GM12878 (cell line): Measurements from ENCODE around the gene C9orf50. TPM values are rescaled to one million over a fixed set of nuclear protein-coding genes. Genes with fewer than 3 reads are reported as not detected.
A peak's percentile ranks its signal among the peaks of the same experiment; 100 is the strongest.

Source experiments
- ATAC-seq: fragments of 200-7000 bp; cut with Tn5 transposase; 3 replicates; pipeline ENCODE4 v1.9.1; 2020; ENCODE audit warnings: mild to moderate bottlenecking, moderate library complexity
- BruUV-seq: library from RNA; stranded (reverse); fragments of 400-500 nt; replicated peaks from 2 replicates; lab custom pipeline; 2021; lab: Mats Ljungman, UMichigan
- CTCF ChIA-PET: fragments of 300-600 bp; sonication (Branson Sonifier 250); formaldehyde crosslinking; extraction: SDS; loops from one replicate; lab custom pipeline; 2021; ENCODE audit warnings: inconsistent platforms; lab: Yijun Ruan, JAX
- POLR2A ChIA-PET: fragments of 350-600 bp; formaldehyde crosslinking; extraction: SDS; loops from one replicate; lab custom pipeline; 2021; ENCODE audit warnings: inconsistent platforms; lab: Charles Lee
- RAD21 ChIA-PET: fragments of 300-600 bp; sonication (Branson Sonifier 250); formaldehyde crosslinking; loops from one replicate; lab custom pipeline; 2023; ENCODE audit warnings: antibody characterized with exemption; ENCODE audit not compliant: unreplicated experiment; lab: Charles Lee
- SMC1A ChIA-PET: fragments of 300-600 bp; sonication (Branson Sonifier 250); formaldehyde crosslinking; loops from one replicate; lab custom pipeline; 2023; ENCODE audit not compliant: unreplicated experiment, uncharacterized antibody; lab: Charles Lee
- DNase-seq: peaks from one replicate; pipeline ENCODE4 v3.0.0-alpha.2; 2011; ENCODE audit warnings: low read depth, low spot score
- FAIRE-seq: peaks from 3 replicates; lab custom pipeline; 2011; peaks lifted over from hg19 to GRCh38; lab: Jason Lieb, UNC
- H2AFZ ChIP-seq: 2 replicates; pipeline ENCODE4 v1.6.0; 2011; ENCODE audit warnings: low read depth, low read length, control low read depth; ENCODE audit not compliant: control insufficient read depth
- H3K27ac ChIP-seq: 2 replicates; pipeline ENCODE4 v1.5.1; 2011; ENCODE audit warnings: control low read depth; ENCODE audit not compliant: control insufficient read depth, insufficient read depth
- H3K27me3 ChIP-seq, 2 experiments: replicated peaks in 1 of 2; 2 replicates each; pipeline versions ENCODE4 v1.6.0 to v1.6.1; 2011; ENCODE audit warnings: low read length in 1 of 2; ENCODE audit not compliant: control insufficient read depth in 2 of 2, insufficient read depth in 2 of 2
- H3K36me3 ChIP-seq, 2 experiments: 2 replicates each; pipeline ENCODE4 v1.5.1; 2011; ENCODE audit warnings: low read length in 1 of 2; ENCODE audit not compliant: control insufficient read depth in 2 of 2, insufficient read depth in 2 of 2
- H3K4me1 ChIP-seq: 2 replicates; pipeline ENCODE4 v1.6.1; 2011; ENCODE audit warnings: mild to moderate bottlenecking, low read length, moderate library complexity, mixed read lengths; ENCODE audit not compliant: control insufficient read depth, insufficient read depth
- H3K4me2 ChIP-seq: 2 replicates; pipeline ENCODE4 v1.6.0; 2011; ENCODE audit warnings: control low read depth; ENCODE audit not compliant: control insufficient read depth, insufficient read depth
- H3K4me3 ChIP-seq: fragments of 200-600 bp; sonication (generic); 2 replicates; pipeline ENCODE4 v1.5.1; 2016
- H3K79me2 ChIP-seq: 2 replicates; pipeline ENCODE4 v1.6.0; 2011; ENCODE audit warnings: low read length; ENCODE audit not compliant: control insufficient read depth, insufficient read depth
- H3K9ac ChIP-seq: 2 replicates; pipeline ENCODE4 v1.8.0; 2011; ENCODE audit warnings: low read length, control low read depth, mixed read lengths; ENCODE audit not compliant: control insufficient read depth, insufficient read depth
- H3K9me3 ChIP-seq: replicated peaks from 3 replicates; pipeline ENCODE4 v1.5.1; 2011; ENCODE audit warnings: mild to moderate bottlenecking, low read length; ENCODE audit not compliant: control insufficient read depth, insufficient read depth
- H4K20me1 ChIP-seq: 2 replicates; pipeline ENCODE4 v1.6.0; 2011; ENCODE audit not compliant: control insufficient read depth, insufficient read depth
- RB1 ChIP-seq: fragments of 450-650 bp; formaldehyde crosslinking; IDR thresholded peaks from 2 replicates; pipeline ENCODE4 v1.6.1; 2017; ENCODE audit warnings: mild to moderate bottlenecking, borderline replicate concordance
- SMARCA5 ChIP-seq: fragments of 450-650 bp; IDR thresholded peaks from 2 replicates; pipeline ENCODE4 v1.6.1; 2017; ENCODE audit warnings: mild to moderate bottlenecking
- WGBS: methylation state at CpG from one replicate; pipeline ENCODE4 v1.1.6; 2016; ENCODE audit warnings: low lambda C conversion rate; ENCODE audit not compliant: insufficient replicate concordance, insufficient coverage; ENCODE audit errors: missing lambda C conversion rate; 5-methylcytosine and 5-hydroxymethylcytosine counted together
- in situ Hi-C: fragments of 300-500 bp; cut with MboI; formaldehyde crosslinking; loops from 9 replicates; pipeline ENCODE4 v1.14.3; 2018; ENCODE audit warnings: mixed read lengths
- intact Hi-C: fragments of 100-400 bp; cut with micrococcal nuclease; formaldehyde crosslinking; loops from one replicate; pipeline ENCODE4 v1.14.2; 2022; ENCODE audit not compliant: unreplicated experiment
- polyA plus RNA-seq, 11 experiments: library from polyadenylated mRNA; depleted of rRNA in 4 of 11; unstranded in 6 of 11; stranded (reverse) in 5 of 11; fragments of >200 nt; fragmentation: Nextera tagmentation in 4 of 11; fragmentation: Illumina TruSeq in 1 of 11; extraction: Ambion mirVana in 4 of 11; extraction: Trizol in 1 of 11; gene quantifications; 1 replicate in 1 of 11; 2 replicates in 10 of 11; pipeline versions ENCODE4 v1.2.1 to v1.2.3, GENCODE V29; 2011 to 2016; ENCODE audit warnings: inconsistent platforms in 2 of 11, missing spikeins in 2 of 11, low read depth in 1 of 11
- total RNA-seq, 4 experiments: library from RNA; depleted of rRNA in 3 of 4; stranded (reverse); fragments of >200 nt in 3 of 4; fragmentation: Illumina TruSeq in 1 of 4; extraction: Trizol in 1 of 4; gene quantifications; 2 replicates each; pipeline versions ENCODE4 v1.2.1 to v1.2.3, GENCODE V29; 2013 to 2021
- TF ChIP-seq, protein P1 (sequence below): IDR thresholded peaks from 2 replicates; pipeline ENCODE4 v1.6.1; 2011; ENCODE audit warnings: low read depth, mild to moderate bottlenecking, low read length, moderate library complexity, borderline replicate concordance; ENCODE audit errors: extremely low read depth

C9orf50 gene
- total and polyA plus RNA-seq, 10 of the 15 experiments (the other 5 are each of a cell fraction or from before 2014, with no cell fraction given) = not detected

DNA sequence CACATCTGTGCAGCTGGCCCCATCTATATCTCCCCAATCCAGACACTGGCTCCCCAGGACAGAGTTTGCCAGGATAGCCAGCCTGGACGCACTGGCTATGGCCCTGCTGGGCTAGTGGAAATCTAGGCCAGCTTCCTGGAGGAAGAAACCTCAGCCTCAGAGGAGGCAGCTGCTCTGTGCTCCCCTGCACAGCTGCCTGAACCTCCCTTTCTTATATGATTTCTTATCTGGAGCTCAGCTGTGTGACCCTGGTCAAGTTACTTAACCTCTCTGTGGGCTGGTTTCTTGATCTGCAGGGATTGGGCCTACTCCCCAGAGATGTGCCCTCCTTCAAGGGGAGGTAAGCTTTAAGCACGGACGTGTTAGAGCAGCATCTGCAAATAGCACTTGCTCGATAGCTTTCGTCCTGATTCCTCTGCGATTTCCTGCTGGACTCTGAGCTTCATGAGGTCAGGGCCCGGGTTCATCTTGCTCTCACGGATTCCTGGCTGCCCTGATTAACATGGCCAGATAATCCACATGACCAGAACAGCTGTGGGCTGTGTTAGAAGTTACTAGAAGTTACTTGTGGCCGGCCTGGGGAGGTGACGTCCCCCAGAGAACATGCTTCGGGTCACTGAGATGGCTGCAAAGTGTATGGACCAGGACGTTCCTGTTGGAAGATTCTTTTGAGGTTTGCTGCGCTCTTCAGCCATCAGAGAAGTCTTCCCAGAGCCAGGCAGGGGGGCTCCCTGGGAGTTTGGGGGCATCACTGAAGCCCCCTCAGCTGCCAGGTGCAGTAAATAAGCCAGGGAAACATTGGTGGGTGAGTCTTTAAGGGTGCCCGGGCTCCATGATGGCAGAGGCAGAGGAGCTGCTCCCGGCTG is 14.5 kb downstream of the C9orf50 start:
- Histone ChIP-seq H4K20me1 (no peaks in the 10 kb centered on the region), H3K79me2 (no peaks in the 10 kb centered on the region), H3K27me3 (no peaks in the 10 kb centered on the region), H3K4me1 (peaks cover 19% of the 10 kb centered on the region), H3K4me2 (no peak overlapping the region), H3K9ac (no peak overlapping the region), H3K27ac (no peak overlapping the region), H3K36me3 (no peaks in the 10 kb centered on the region), H3K9me3 (no peaks in the 10 kb centered on the region), H2AFZ (no peak overlapping the region), H3K4me3 (no peak overlapping the region)
- ChIA-PET RAD21 (interaction anchor here (0.7 to 4.4 kb wide), 6 partner anchors 18 to 477 kb away, joined by 3 to 22 read pairs (median 4); no protein-coding TSS in a partner anchor), SMC1A (interaction anchor here (0.6 to 2.5 kb wide), 12 partner anchors 10 to 475 kb away, joined by 3 to 9 read pairs (median 4); no protein-coding TSS in a partner anchor), CTCF (interaction anchor here (0.9 to 4.9 kb wide), 8 partner anchors 10 to 475 kb away, joined by 3 to 34 read pairs (median 11); no protein-coding TSS in a partner anchor), POLR2A (interaction anchor here (0.8 to 1.5 kb wide), 5 partner anchors 10 to 466 kb away, joined by 3 to 6 read pairs (median 3); no protein-coding TSS in a partner anchor)
- FAIRE-seq = no peak
- ATAC-seq = no peak
- no peak for DNase-seq
- TF ChIP-seq SMARCA5 (0 out of 2 replicates have a peak, but pooled peaks have one; percentile 35), RB1 (no peak)
- TF ChIP-seq, protein P1, sequence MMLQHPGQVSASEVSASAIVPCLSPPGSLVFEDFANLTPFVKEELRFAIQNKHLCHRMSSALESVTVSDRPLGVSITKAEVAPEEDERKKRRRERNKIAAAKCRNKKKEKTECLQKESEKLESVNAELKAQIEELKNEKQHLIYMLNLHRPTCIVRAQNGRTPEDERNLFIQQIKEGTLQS = no peak
- intact Hi-C loops = loop anchor here (10.0 kb wide), 1 partner anchor 122 kb away; no protein-coding TSS in a partner anchor
- in situ Hi-C loops = no loop called here
- no TSS peak for BruUV-seq
- WGBS = 70% methylated on average over 15 of the region's 15 CpGs
